K562 (cell line): Measurements from ENCODE around the gene IGSF23. TPM values are rescaled to one million over a fixed set of nuclear protein-coding genes. Genes with fewer than 3 reads are reported as not detected.

ENCODE experiments used
- BHLHE40 ChIP-seq: IDR thresholded peaks from 2 replicates; pipeline ENCODE4 v1.6.1; 2011; ENCODE audit warnings: low read length, improper control_type of control experiment
- FOSL1 ChIP-seq: fragments of 200-800 bp; sonication (Bioruptor generic); conservative IDR thresholded peaks from 2 replicates; pipeline ENCODE4 v1.6.1; 2016; ENCODE audit warnings: missing genetic modification characterization, missing compliant biosample characterization
- HLTF ChIP-seq: fragments of 450-650 bp; IDR thresholded peaks from 2 replicates; pipeline ENCODE4 v1.6.1; 2016
- HMG20A ChIP-seq: fragments of 450-650 bp; formaldehyde crosslinking; conservative IDR thresholded peaks from 2 replicates; pipeline ENCODE4 v1.4.0; 2020; ENCODE audit warnings: mild to moderate bottlenecking, mixed read lengths
- KAT8 ChIP-seq: fragments of 450-650 bp; IDR thresholded peaks from 2 replicates; pipeline ENCODE4 v1.6.1; 2016; ENCODE audit warnings: low read depth, mild to moderate bottlenecking
- L3MBTL2 ChIP-seq: fragments of 450-650 bp; IDR thresholded peaks from 2 replicates; pipeline ENCODE4 v1.6.1; 2016; ENCODE audit warnings: mild to moderate bottlenecking, moderate library complexity
- NEUROD1 ChIP-seq: fragments of 150-350 bp; IDR thresholded peaks from 2 replicates; pipeline ENCODE4 v1.6.1; 2014; ENCODE audit warnings: borderline replicate concordance, low read length, low read depth; ENCODE audit not compliant: partially characterized antibody
- PHF8 ChIP-seq: fragments of 200-600 bp; sonication (generic); IDR thresholded peaks from 2 replicates; pipeline ENCODE4 v1.6.1; 2012; ENCODE audit warnings: mixed run types, mild to moderate bottlenecking, inconsistent platforms, low read length, moderate library complexity, borderline replicate concordance
- TFAM ChIP-seq: fragments of 250-450 bp; sonication (Bioruptor Pico); conservative IDR thresholded peaks from 2 replicates; pipeline ENCODE4 v1.5.0; 2021; ENCODE audit warnings: mild to moderate bottlenecking, moderate library complexity
- ZNF316 ChIP-seq: fragments of 450-650 bp; IDR thresholded peaks from 2 replicates; pipeline ENCODE4 v1.6.1; 2016
- ZNF583 ChIP-seq: fragments of 250-450 bp; sonication (Bioruptor Pico); IDR thresholded peaks from 2 replicates; pipeline ENCODE4 v1.4.0; 2020
- ZNF707 ChIP-seq: fragments of 250-450 bp; sonication (Bioruptor Pico); conservative IDR thresholded peaks from 2 replicates; pipeline ENCODE4 v1.8.0; 2022; ENCODE audit warnings: inconsistent platforms, mild to moderate bottlenecking, moderate library complexity
- ZNF76 ChIP-seq: fragments of 250-450 bp; sonication (Bioruptor Pico); IDR thresholded peaks from 2 replicates; pipeline ENCODE4 v1.4.0; 2020; ENCODE audit warnings: mild to moderate bottlenecking, moderate library complexity, borderline replicate concordance
- polyA plus RNA-seq, 8 experiments: library from polyadenylated mRNA; depleted of rRNA in 4 of 8; stranded (reverse) in 5 of 8; unstranded in 3 of 8; fragments of >200 nt; fragmentation: Nextera tagmentation in 2 of 8; fragmentation: Illumina TruSeq in 1 of 8; extraction: Ambion mirVana in 2 of 8; extraction: Trizol in 1 of 8; gene quantifications; 2 replicates each; pipeline versions ENCODE4 v1.2.1 to v1.2.3, GENCODE V29; 2011 to 2014; ENCODE audit warnings: inconsistent platforms in 1 of 8, missing spikeins in 1 of 8
- total RNA-seq, 7 experiments: library from RNA; depleted of rRNA in 6 of 7; stranded (reverse); fragments of >200 nt in 6 of 7; fragmentation: Illumina TruSeq in 2 of 7; extraction: Trizol in 2 of 7; gene quantifications; 2 replicates each; pipeline versions ENCODE4 v1.2.1 to v1.2.3, GENCODE V29; 2011 to 2021; ENCODE audit warnings: low replicate concordance in 1 of 7
- TF ChIP-seq, protein P1 (sequence below): IDR thresholded peaks from 2 replicates; pipeline ENCODE4 v1.6.1; 2014; ENCODE audit warnings: antibody characterized with exemption
- TF ChIP-seq, protein P2 (sequence below): fragments of 450-650 bp; formaldehyde crosslinking; conservative IDR thresholded peaks from 2 replicates; pipeline ENCODE4 v1.4.0; 2022; ENCODE audit warnings: mild to moderate bottlenecking, missing genetic modification characterization
- TF ChIP-seq, protein P3 (sequence below): sonication (generic); IDR thresholded peaks from 2 replicates; pipeline ENCODE4 v1.6.1; 2016
- TF ChIP-seq, protein P4 (sequence below): sonication (generic); formaldehyde crosslinking; IDR thresholded peaks from 2 replicates; pipeline ENCODE4 v1.8.1; 2023; ENCODE audit warnings: missing genetic modification reagents, mild to moderate bottlenecking, borderline replicate concordance

Gene IGSF23
- total and polyA plus RNA-seq, 9 of the 15 experiments (the other 6 are each of a cell fraction or from before 2014, with no cell fraction given): not detected

DNA sequence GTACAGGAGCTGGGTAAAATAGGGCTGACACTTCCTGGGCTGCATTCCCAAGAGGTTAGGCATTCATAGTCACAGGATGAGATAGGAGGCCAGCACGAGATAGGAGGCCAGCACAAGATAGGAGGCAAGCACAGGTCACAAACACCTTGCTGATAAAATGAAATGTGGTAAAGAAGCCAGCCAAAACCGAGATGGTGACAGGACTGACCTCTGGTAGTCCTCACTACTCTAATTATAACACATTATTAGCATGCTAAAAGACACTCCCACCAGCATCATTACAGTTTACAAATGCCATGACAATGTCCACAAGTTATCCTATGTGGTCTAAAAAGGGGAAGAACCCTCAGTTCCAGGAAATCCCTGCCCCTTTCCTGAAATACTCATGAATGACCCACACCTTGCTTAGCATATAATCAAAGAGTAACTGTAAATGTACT, 20.9 kb upstream of the IGSF23 start (continued):
- TF ChIP-seq BHLHE40 (peak; percentile 67; the same call in 1 of the 2 replicates), FOSL1 (peak; percentile 61), ZNF316 (no peak), ZNF707 (CRISPR knock-in tag) (no peak), HMG20A (no peak), ZNF583 (CRISPR knock-in tag) (0 out of 2 replicates have a peak, but pooled peaks have one; percentile 16), TFAM (no peak), NEUROD1 (no peak), HLTF (no peak), ZNF76 (CRISPR knock-in tag) (no peak), PHF8 (no peak), L3MBTL2 (no peak; the same call in 1 of the 2 replicates), KAT8 (no peak)
- TF ChIP-seq, protein P1, sequence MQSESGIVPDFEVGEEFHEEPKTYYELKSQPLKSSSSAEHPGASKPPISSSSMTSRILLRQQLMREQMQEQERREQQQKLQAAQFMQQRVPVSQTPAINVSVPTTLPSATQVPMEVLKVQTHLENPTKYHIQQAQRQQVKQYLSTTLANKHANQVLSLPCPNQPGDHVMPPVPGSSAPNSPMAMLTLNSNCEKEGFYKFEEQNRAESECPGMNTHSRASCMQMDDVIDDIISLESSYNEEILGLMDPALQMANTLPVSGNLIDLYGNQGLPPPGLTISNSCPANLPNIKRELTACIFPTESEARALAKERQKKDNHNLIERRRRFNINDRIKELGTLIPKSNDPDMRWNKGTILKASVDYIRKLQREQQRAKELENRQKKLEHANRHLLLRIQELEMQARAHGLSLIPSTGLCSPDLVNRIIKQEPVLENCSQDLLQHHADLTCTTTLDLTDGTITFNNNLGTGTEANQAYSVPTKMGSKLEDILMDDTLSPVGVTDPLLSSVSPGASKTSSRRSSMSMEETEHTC: no peak
- TF ChIP-seq, protein P2, sequence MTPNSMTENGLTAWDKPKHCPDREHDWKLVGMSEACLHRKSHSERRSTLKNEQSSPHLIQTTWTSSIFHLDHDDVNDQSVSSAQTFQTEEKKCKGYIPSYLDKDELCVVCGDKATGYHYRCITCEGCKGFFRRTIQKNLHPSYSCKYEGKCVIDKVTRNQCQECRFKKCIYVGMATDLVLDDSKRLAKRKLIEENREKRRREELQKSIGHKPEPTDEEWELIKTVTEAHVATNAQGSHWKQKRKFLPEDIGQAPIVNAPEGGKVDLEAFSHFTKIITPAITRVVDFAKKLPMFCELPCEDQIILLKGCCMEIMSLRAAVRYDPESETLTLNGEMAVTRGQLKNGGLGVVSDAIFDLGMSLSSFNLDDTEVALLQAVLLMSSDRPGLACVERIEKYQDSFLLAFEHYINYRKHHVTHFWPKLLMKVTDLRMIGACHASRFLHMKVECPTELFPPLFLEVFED (CRISPR knock-in tag): no peak
- TF ChIP-seq, protein P3, sequence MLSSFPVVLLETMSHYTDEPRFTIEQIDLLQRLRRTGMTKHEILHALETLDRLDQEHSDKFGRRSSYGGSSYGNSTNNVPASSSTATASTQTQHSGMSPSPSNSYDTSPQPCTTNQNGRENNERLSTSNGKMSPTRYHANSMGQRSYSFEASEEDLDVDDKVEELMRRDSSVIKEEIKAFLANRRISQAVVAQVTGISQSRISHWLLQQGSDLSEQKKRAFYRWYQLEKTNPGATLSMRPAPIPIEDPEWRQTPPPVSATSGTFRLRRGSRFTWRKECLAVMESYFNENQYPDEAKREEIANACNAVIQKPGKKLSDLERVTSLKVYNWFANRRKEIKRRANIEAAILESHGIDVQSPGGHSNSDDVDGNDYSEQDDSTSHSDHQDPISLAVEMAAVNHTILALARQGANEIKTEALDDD: peak; percentile 39; the same call in 1 of the 2 replicates
- TF ChIP-seq, protein P4, sequence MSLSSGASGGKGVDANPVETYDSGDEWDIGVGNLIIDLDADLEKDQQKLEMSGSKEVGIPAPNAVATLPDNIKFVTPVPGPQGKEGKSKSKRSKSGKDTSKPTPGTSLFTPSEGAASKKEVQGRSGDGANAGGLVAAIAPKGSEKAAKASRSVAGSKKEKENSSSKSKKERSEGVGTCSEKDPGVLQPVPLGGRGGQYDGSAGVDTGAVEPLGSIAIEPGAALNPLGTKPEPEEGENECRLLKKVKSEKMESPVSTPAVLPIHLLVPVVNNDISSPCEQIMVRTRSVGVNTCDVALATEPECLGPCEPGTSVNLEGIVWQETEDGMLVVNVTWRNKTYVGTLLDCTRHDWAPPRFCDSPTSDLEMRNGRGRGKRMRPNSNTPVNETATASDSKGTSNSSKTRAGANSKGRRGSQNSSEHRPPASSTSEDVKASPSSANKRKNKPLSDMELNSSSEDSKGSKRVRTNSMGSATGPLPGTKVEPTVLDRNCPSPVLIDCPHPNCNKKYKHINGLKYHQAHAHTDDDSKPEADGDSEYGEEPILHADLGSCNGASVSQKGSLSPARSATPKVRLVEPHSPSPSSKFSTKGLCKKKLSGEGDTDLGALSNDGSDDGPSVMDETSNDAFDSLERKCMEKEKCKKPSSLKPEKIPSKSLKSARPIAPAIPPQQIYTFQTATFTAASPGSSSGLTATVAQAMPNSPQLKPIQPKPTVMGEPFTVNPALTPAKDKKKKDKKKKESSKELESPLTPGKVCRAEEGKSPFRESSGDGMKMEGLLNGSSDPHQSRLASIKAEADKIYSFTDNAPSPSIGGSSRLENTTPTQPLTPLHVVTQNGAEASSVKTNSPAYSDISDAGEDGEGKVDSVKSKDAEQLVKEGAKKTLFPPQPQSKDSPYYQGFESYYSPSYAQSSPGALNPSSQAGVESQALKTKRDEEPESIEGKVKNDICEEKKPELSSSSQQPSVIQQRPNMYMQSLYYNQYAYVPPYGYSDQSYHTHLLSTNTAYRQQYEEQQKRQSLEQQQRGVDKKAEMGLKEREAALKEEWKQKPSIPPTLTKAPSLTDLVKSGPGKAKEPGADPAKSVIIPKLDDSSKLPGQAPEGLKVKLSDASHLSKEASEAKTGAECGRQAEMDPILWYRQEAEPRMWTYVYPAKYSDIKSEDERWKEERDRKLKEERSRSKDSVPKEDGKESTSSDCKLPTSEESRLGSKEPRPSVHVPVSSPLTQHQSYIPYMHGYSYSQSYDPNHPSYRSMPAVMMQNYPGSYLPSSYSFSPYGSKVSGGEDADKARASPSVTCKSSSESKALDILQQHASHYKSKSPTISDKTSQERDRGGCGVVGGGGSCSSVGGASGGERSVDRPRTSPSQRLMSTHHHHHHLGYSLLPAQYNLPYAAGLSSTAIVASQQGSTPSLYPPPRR: 0 out of 2 replicates have a peak, but pooled peaks have one; percentile 59
